Endothelial cell of umbilical vein (primary cell): ENCODE data around the gene SLC9B1. TPM values are rescaled to one million over a fixed set of nuclear protein-coding genes. Genes with fewer than 3 reads are reported as not detected.
"Not testable (repeated sequence)": the region's sequence is repeated elsewhere in the genome, so short reads cannot be mapped to it uniquely, and the experiment has no call there.

Source experiments
- BruUV-seq: library from RNA; stranded (reverse); fragments of 400-500 nt; replicated peaks from 2 replicates; lab custom pipeline; 2021; lab: Mats Ljungman, UMichigan
- CTCF ChIA-PET: fragments of 300-600, 350-600 bp; sonication (Branson Sonifier 250); formaldehyde crosslinking; loops from one replicate; lab custom pipeline; 2021; ENCODE audit warnings: antibody characterized with exemption, inconsistent platforms; lab: Charles Lee
- POLR2A ChIA-PET: fragments of 300-600, 350-600 bp; sonication (Branson Sonifier 250); formaldehyde crosslinking; loops from one replicate; lab custom pipeline; 2021; ENCODE audit warnings: antibody characterized with exemption, inconsistent platforms; lab: Charles Lee
- DNase-seq: peaks from one replicate; pipeline ENCODE4 v3.0.0-alpha.2; 2011; ENCODE audit warnings: low read depth, low spot score
- FAIRE-seq: peaks from 2 replicates; lab custom pipeline; 2011; peaks lifted over from hg19 to GRCh38; lab: Jason Lieb, UNC
- H2AFZ ChIP-seq: 2 replicates; pipeline ENCODE4 v1.6.0; 2012; ENCODE audit warnings: low read depth, low read length, control low read depth, inconsistent platforms
- H3K27ac ChIP-seq: 2 replicates; pipeline ENCODE4 v1.5.1; 2011; ENCODE audit warnings: low read depth, mild to moderate bottlenecking, control low read depth, low read length, moderate library complexity; ENCODE audit not compliant: insufficient read depth
- H3K27me3 ChIP-seq, 2 experiments: 2 replicates each; pipeline versions ENCODE4 v1.6.0 to v1.6.1; 2011; ENCODE audit warnings: low read length in 2 of 2, mixed read lengths in 1 of 2; ENCODE audit not compliant: control insufficient read depth in 2 of 2, insufficient read depth in 2 of 2
- H3K36me3 ChIP-seq, 2 experiments: 2 replicates in 1 of 2; 3 replicates in 1 of 2; pipeline ENCODE4 v1.5.1; 2011; ENCODE audit warnings: low read length in 2 of 2, mild to moderate bottlenecking in 1 of 2, moderate library complexity in 1 of 2; ENCODE audit not compliant: control insufficient read depth in 2 of 2, insufficient read depth in 2 of 2; ENCODE audit errors: extremely low read depth in 1 of 2
- H3K4me1 ChIP-seq: 3 replicates; pipeline ENCODE4 v1.5.1; 2011; ENCODE audit warnings: mild to moderate bottlenecking, low read length; ENCODE audit not compliant: control insufficient read depth, insufficient read depth; ENCODE audit errors: extremely low read depth
- H3K4me2 ChIP-seq: 2 replicates; pipeline ENCODE4 v1.6.1; 2011; ENCODE audit warnings: low read length, control low read depth, mixed read lengths; ENCODE audit not compliant: insufficient read depth
- H3K4me3 ChIP-seq, 3 experiments: fragments of 200-600 bp in 1 of 3; sonication (generic), shearing (Covaris generic) in 1 of 3; replicated peaks in 1 of 3; 2 replicates each; pipeline ENCODE4 v1.5.1; 2011 to 2016; ENCODE audit warnings: control low read depth in 3 of 3, low read length in 3 of 3, mild to moderate bottlenecking in 2 of 3, inconsistent platforms in 1 of 3, low read depth in 1 of 3, moderate library complexity in 1 of 3; ENCODE audit not compliant: insufficient read depth in 1 of 3
- H3K79me2 ChIP-seq: 2 replicates; pipeline ENCODE4 v1.6.0; 2012; ENCODE audit warnings: low read length, inconsistent platforms; ENCODE audit not compliant: control insufficient read depth, insufficient read depth
- H3K9ac ChIP-seq: replicated peaks from 2 replicates; pipeline ENCODE3; 2011; ENCODE audit warnings: low read length, control low read depth; ENCODE audit not compliant: insufficient read depth; ENCODE audit errors: extremely low read depth
- H3K9me1 ChIP-seq: replicated peaks from 3 replicates; pipeline ENCODE4 v1.6.0; 2011; ENCODE audit warnings: mild to moderate bottlenecking, low read length; ENCODE audit not compliant: control insufficient read depth, insufficient read depth; ENCODE audit errors: extremely low read depth
- H3K9me3 ChIP-seq: replicated peaks from 2 replicates; pipeline ENCODE4 v1.5.1; 2012; ENCODE audit warnings: low read length, inconsistent platforms; ENCODE audit not compliant: control insufficient read depth, insufficient read depth
- H4K20me1 ChIP-seq: replicated peaks from 2 replicates; pipeline ENCODE3; 2011; ENCODE audit warnings: mild to moderate bottlenecking, low read length; ENCODE audit not compliant: control insufficient read depth, insufficient read depth; ENCODE audit errors: extremely low read depth
- MYC ChIP-seq: IDR thresholded peaks from one replicate; pipeline ENCODE4 v1.6.1; 2011; ENCODE audit warnings: mild to moderate bottlenecking, low read depth, low read length
- POLR2A ChIP-seq: IDR thresholded peaks from 2 replicates; pipeline ENCODE4 v1.6.1; 2012; ENCODE audit warnings: low read depth, mild to moderate bottlenecking, control low read depth, low read length
- dilution Hi-C: fragments of 300-500 bp; cut with MboI; formaldehyde crosslinking; loops from one replicate; pipeline ENCODE4 v1.15.0; 2019; ENCODE audit warnings: low sequenced_read_pairs; ENCODE audit not compliant: extremely low pct_ligation_motif_present
- intact Hi-C: fragments of 100-400 bp; cut with micrococcal nuclease; formaldehyde crosslinking; loops from one replicate; pipeline ENCODE4 v1.10.0; 2022
- polyA plus RNA-seq, 4 experiments: library from polyadenylated mRNA; depleted of rRNA in 3 of 4; stranded (reverse) in 3 of 4; unstranded in 1 of 4; fragments of >200 nt; gene quantifications; 2 replicates each; pipeline versions ENCODE4 v1.2.1 to v1.2.3, GENCODE V29; 2011 to 2012; ENCODE audit warnings: missing spikeins in 1 of 4
- total RNA-seq: library from RNA; stranded (reverse); gene quantifications from 2 replicates; pipeline ENCODE4 v1.2.3, GENCODE V29; 2021

SLC9B1 gene
- total and polyA plus RNA-seq, 2 donors (not counting 3 experiments of a cell fraction or from before 2014, with no cell fraction given): 0.19 to 0.49 TPM

DNA sequence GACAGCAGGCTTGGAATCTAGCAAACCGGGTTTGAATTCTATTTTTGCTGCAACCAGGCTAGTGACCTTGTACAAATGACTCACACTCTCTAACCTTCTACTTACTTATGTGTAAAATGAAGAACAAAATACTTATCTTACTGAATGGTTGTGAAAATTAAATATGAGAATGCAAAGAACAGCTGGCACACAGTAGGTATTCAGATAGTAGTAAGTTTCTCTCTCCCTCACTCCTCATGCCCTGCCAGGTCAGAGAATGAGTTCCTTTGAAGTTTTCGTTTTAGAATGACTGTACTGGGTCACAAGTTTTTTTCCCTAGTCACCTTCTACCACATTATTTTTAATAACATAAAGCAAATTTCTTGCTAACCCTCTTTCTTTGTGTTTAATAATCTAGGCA is 117.7 kb downstream of the SLC9B1 start:
- no peaks in the 10 kb centered on the region for H3K9me3 ChIP-seq
- intact Hi-C loops: no loop called here
- no peak for TF ChIP-seq POLR2A
- TF ChIP-seq MYC: no peak
- no peak overlapping the region for H3K27ac ChIP-seq
- FAIRE-seq: no peak
- BruUV-seq: no TSS peak
- no peaks in the 10 kb centered on the region for H4K20me1 ChIP-seq
- no peak overlapping the region for H3K9ac ChIP-seq
- H3K27me3 ChIP-seq: no peaks in the 10 kb centered on the region
- DNase-seq: no peak
- no peak overlapping the region for H3K4me2 ChIP-seq
- no peaks in the 10 kb centered on the region for H3K79me2 ChIP-seq
- POLR2A ChIA-PET: no interaction called here
- H3K36me3 ChIP-seq: no peaks in the 10 kb centered on the region
- CTCF ChIA-PET: no interaction called here
- H3K9me1 ChIP-seq: no peaks in the 10 kb centered on the region
- no peaks in the 10 kb centered on the region for H3K4me1 ChIP-seq
- H3K4me3 ChIP-seq: no peak overlapping the region
- H2AFZ ChIP-seq: no peak overlapping the region
- dilution Hi-C loops: no loop called here

DNA sequence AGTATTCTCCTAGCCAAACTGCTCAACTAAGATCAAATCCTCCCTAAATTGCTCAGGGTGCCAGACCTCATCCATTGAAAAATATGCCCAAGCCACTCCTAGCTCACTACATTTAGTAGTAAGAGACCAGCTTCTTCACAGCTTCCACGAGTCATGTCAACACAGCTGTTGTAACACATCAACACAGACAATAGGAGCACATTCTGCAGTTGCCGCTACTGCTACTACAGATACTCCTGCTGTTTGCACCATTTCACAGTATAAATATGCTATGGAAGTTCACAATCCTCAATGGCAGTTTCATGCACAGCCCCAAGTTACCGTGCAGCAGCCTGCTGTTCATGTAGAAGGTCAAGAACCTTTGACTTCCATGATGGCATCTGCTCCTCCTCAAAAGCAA is 121.9 kb downstream of the SLC9B1 start:
- CTCF ChIA-PET, H3K27me3 ChIP-seq, H3K4me3 ChIP-seq, H3K9ac ChIP-seq, H2AFZ ChIP-seq, DNase-seq, H4K20me1 ChIP-seq, dilution Hi-C loops, H3K9me3 ChIP-seq, H3K79me2 ChIP-seq, H3K4me1 ChIP-seq, FAIRE-seq, H3K36me3 ChIP-seq, H3K9me1 ChIP-seq, H3K4me2 ChIP-seq, BruUV-seq, H3K27ac ChIP-seq, intact Hi-C loops, POLR2A ChIA-PET: not testable (repeated sequence)

DNA sequence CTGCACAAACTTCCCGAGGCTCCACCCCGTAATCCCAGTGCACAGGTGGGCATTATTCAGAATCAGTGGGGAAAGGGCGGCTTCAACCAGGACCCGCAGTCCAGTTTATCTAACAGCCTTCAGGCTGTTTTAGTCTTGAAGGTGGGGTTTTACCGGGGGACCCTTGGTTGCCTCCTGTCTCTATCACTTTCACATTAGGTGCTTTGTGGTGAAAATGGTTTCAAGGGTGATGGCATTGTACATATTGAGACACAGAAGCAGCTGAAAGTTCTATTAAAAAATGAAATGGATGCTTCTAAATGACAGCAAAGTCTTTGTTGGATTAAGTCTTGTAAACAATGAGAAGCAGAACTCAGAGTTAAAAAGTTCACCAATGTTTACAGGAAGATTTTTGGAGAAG is 123.0 kb downstream of the SLC9B1 start:
- H2AFZ ChIP-seq, H3K4me3 ChIP-seq, DNase-seq, H3K27ac ChIP-seq, POLR2A ChIA-PET, H3K9ac ChIP-seq, H4K20me1 ChIP-seq, H3K4me1 ChIP-seq, H3K4me2 ChIP-seq, BruUV-seq, FAIRE-seq, CTCF ChIA-PET, intact Hi-C loops, H3K79me2 ChIP-seq, dilution Hi-C loops, H3K27me3 ChIP-seq, H3K9me1 ChIP-seq, H3K36me3 ChIP-seq, H3K9me3 ChIP-seq: not testable (repeated sequence)

DNA sequence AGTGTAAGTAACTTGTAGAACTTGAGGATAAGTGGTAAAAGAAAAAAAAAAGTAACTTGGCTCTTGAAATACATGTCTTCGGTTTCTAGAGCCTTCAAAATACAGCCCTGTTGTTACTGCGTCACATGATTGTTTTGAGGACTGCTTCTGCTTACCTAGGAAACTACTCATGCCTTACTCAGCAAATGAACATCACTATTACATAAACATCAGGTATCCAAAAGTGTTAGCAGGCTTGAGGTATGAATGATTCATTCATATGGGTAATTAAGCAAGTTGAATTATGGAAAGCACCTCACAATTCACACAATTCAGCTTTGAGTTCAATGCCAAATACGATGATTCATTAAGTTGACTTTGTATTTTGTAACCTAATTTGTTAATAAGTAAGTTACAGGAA is 129.6 kb downstream of the SLC9B1 start:
- BruUV-seq, H3K9me1 ChIP-seq, CTCF ChIA-PET, H4K20me1 ChIP-seq, H3K4me2 ChIP-seq, H3K4me1 ChIP-seq, H3K9ac ChIP-seq, H3K79me2 ChIP-seq, H3K36me3 ChIP-seq, intact Hi-C loops, H2AFZ ChIP-seq, dilution Hi-C loops, H3K9me3 ChIP-seq, FAIRE-seq, H3K27me3 ChIP-seq, H3K27ac ChIP-seq, POLR2A ChIA-PET, DNase-seq, H3K4me3 ChIP-seq: not testable (repeated sequence)
